ACC112 (cell line): ENCODE results near the gene KCNMB2.

Experiments
- H2AFZ ChIP-seq: fragments of 200-600 bp; sonication (generic); one replicate; pipeline ENCODE4 v1.6.0; 2017; ENCODE audit warnings: antibody characterized with exemption, low read length; ENCODE audit not compliant: unreplicated experiment
- H3K27ac ChIP-seq: fragments of 200-600 bp; sonication (generic); 2 replicates; pipeline ENCODE4 v1.5.1; 2014; ENCODE audit warnings: low read depth, mild to moderate bottlenecking, antibody characterized with exemption, low read length, moderate library complexity
- H3K27me3 ChIP-seq: fragments of 200-600 bp; sonication (generic); 2 replicates; pipeline ENCODE4 v1.6.1; 2014; ENCODE audit warnings: mild to moderate bottlenecking, antibody characterized with exemption, low read length, moderate library complexity, mixed read lengths; ENCODE audit not compliant: insufficient read depth
- H3K36me3 ChIP-seq: fragments of 200-600 bp; sonication (generic); 2 replicates; pipeline ENCODE4 v1.6.1; 2016; ENCODE audit warnings: mild to moderate bottlenecking, antibody characterized with exemption, low read length, moderate library complexity, mixed read lengths; ENCODE audit not compliant: insufficient read depth
- H3K4me1 ChIP-seq: fragments of 200-600 bp; sonication (generic); one replicate; pipeline ENCODE4 v1.6.1; 2016; ENCODE audit warnings: low read length, mixed read lengths; ENCODE audit not compliant: insufficient read depth, unreplicated experiment, control insufficient read depth
- H3K4me3 ChIP-seq: fragments of 200-600 bp; sonication (generic); 2 replicates; pipeline ENCODE4 v1.5.1; 2014; ENCODE audit warnings: mild to moderate bottlenecking, low read depth, low read length
- H3K79me2 ChIP-seq: fragments of 200-600 bp; sonication (generic); one replicate; pipeline ENCODE4 v1.6.0; 2016; ENCODE audit warnings: low read length; ENCODE audit not compliant: control insufficient read depth, unreplicated experiment, insufficient read depth

Gene KCNMB2

GRCh38 chr3:178699810-178700209 is 163.6 kb downstream of the KCNMB2 start:
- Histone ChIP-seq H3K4me3 (no peak overlapping the region), H3K36me3 (no peaks in the 10 kb centered on the region), H3K4me1 (peaks cover 14% of the 10 kb centered on the region), H2AFZ (no peak overlapping the region), H3K79me2 (no peaks in the 10 kb centered on the region), H3K27me3 (no peaks in the 10 kb centered on the region), H3K27ac (no peak overlapping the region)

GRCh38 chr3:178703268-178703975 is 167.2 kb downstream of the KCNMB2 start:
- Histone ChIP-seq H2AFZ (no peak overlapping the region), H3K27me3 (no peaks in the 10 kb centered on the region), H3K4me1 (peaks cover 14% of the 10 kb centered on the region), H3K36me3 (no peaks in the 10 kb centered on the region), H3K4me3 (no peak overlapping the region), H3K79me2 (no peaks in the 10 kb centered on the region), H3K27ac (peak overlapping the region; percentile 15; the same call in 1 of the 2 replicates)

DNA sequence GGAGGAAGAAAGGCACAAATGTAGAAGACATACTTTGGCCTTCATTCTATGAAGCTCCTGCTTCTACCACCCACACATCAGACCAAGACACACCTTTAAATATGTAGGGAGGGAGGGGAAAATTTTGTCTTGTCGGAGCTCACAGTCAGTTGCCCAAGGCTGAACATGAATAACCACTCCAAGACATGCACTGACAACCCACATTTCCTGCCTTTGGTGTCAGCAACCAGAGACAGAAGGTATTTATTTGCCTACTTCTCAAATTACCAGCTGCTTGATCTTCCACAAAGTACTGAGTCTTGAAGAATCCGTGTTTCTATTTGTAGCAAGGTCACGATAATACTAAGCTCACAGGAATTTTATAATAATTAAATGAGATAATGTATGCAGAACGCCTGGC is 169.7 kb downstream of the KCNMB2 start:
- Histone ChIP-seq H3K36me3 (no peaks in the 10 kb centered on the region), H3K27me3 (no peaks in the 10 kb centered on the region), H3K79me2 (no peaks in the 10 kb centered on the region), H3K4me3 (no peak overlapping the region), H3K27ac (no peak overlapping the region), H3K4me1 (peaks cover 14% of the 10 kb centered on the region), H2AFZ (no peak overlapping the region)

- Histone ChIP-seq H3K27me3 (no peaks in the 10 kb centered on the region), H3K4me1 (peaks cover 14% of the 10 kb centered on the region), H3K4me3 (no peak overlapping the region), H3K27ac (no peak overlapping the region), H3K79me2 (no peaks in the 10 kb centered on the region), H3K36me3 (no peaks in the 10 kb centered on the region), H2AFZ (no peak overlapping the region)
Observed at GRCh38 chr3:178706411-178706810, 170.2 kb downstream of the KCNMB2 start.

GRCh38 chr3:178707311-178708031 is 171.2 kb downstream of the KCNMB2 start:
- H3K4me3 ChIP-seq = no peak overlapping the region
- no peak overlapping the region for H3K27ac ChIP-seq
- H2AFZ ChIP-seq = no peak overlapping the region

DNA sequence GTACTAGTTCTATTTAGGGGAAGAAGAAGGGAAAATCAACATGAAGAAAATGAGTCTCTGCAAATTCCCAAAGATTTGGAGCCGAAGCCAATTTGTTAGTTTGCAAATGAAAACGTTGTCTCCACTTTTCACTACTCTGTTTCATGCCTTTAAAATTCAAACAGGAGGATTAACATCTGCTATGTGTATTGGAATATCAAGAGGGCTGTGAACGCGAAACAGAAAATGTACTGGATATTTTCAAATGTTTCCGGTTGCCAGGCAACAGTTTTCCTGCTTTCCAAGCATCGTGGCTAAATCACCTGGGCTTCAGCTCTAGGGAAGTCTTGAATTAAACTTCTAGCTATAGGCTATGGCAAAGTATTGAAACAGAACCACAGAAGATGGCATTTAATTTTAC is 172.8 kb downstream of the KCNMB2 start:
- no peaks in the 10 kb centered on the region for H3K27me3 ChIP-seq
- H2AFZ ChIP-seq = no peak overlapping the region
- H3K36me3 ChIP-seq = no peaks in the 10 kb centered on the region
- no peak overlapping the region for H3K27ac ChIP-seq
- H3K4me3 ChIP-seq = no peak overlapping the region
- no peaks in the 10 kb centered on the region for H3K79me2 ChIP-seq
- peaks cover 2% of the 10 kb centered on the region for H3K4me1 ChIP-seq

More at GRCh38 chr3:178707311-178708031, 171.2 kb downstream of the KCNMB2 start:
- Histone ChIP-seq H3K4me1 (peaks cover 14% of the 10 kb centered on the region), H3K36me3 (no peaks in the 10 kb centered on the region), H3K27me3 (no peaks in the 10 kb centered on the region), H3K79me2 (no peaks in the 10 kb centered on the region)

- Histone ChIP-seq H3K27me3 (no peaks in the 10 kb centered on the region), H2AFZ (no peak overlapping the region), H3K4me1 (no peaks in the 10 kb centered on the region), H3K79me2 (no peaks in the 10 kb centered on the region), H3K27ac (no peak overlapping the region), H3K4me3 (no peak overlapping the region), H3K36me3 (no peaks in the 10 kb centered on the region)
Observed at GRCh38 chr3:178711753-178712152, 175.5 kb downstream of the KCNMB2 start.

- Histone ChIP-seq H3K4me1 (no peaks in the 10 kb centered on the region), H3K4me3 (no peak overlapping the region), H3K79me2 (no peaks in the 10 kb centered on the region), H2AFZ (no peak overlapping the region), H3K36me3 (no peaks in the 10 kb centered on the region), H3K27me3 (no peaks in the 10 kb centered on the region), H3K27ac (no peak overlapping the region)
Observed at GRCh38 chr3:178712247-178712646, 176.0 kb downstream of the KCNMB2 start.

GRCh38 chr3:178714925-178715832 is 178.9 kb downstream of the KCNMB2 start:
- no peak overlapping the region for H3K4me3 ChIP-seq
- no peak overlapping the region for H3K27ac ChIP-seq
- no peaks in the 10 kb centered on the region for H3K27me3 ChIP-seq
- H3K36me3 ChIP-seq = no peaks in the 10 kb centered on the region
- no peak overlapping the region for H2AFZ ChIP-seq
- H3K79me2 ChIP-seq = no peaks in the 10 kb centered on the region
- no peaks in the 10 kb centered on the region for H3K4me1 ChIP-seq

DNA sequence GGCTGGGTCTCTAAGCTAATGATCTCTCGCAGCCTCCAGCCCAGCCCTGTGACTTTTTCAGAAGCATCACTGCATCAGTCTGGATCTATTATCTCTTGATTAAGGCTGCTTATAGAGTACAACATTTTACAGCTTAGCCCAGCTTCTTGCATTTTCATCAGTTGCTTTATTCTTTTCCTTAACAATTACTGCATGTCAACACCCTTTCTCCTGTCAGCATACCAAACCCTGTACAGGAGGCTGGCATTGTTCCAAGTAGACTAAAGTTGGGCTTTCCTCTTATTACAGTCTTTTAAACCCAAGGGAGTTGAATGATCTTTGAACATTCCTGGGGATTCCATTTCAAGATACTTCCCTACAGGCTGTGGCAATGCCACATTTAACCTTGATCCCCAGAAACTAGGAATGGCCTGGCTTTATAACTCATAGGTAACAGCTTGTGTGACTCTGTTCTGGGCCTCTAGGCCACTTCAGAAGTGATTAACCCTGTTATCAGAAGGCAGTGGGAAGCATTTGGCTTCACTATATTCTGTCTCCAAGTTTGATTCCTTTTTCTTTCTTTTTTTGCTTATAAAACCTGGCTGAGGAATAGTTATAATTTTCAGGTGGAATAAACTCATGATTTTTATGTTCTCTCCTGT is 182.9 kb downstream of the KCNMB2 start:
- H3K36me3 ChIP-seq = no peaks in the 10 kb centered on the region
- H3K27me3 ChIP-seq = no peaks in the 10 kb centered on the region
- H2AFZ ChIP-seq = no peak overlapping the region
- H3K79me2 ChIP-seq = no peaks in the 10 kb centered on the region
- H3K4me3 ChIP-seq = no peak overlapping the region
- no peak overlapping the region for H3K27ac ChIP-seq
- no peaks in the 10 kb centered on the region for H3K4me1 ChIP-seq
